KOPT-K1 (cell line): ENCODE measurements around the gene MAPK10.

Experiments used
- H3K27ac ChIP-seq: fragments of 200-600 bp; sonication (generic); 2 replicates; pipeline ENCODE4 v1.5.1; 2016; ENCODE audit warnings: antibody characterized with exemption, mild to moderate bottlenecking, low read depth, low read length; ENCODE audit not compliant: poor library complexity, severe bottlenecking
- H3K36me3 ChIP-seq: fragments of 200-600 bp; sonication (generic); 2 replicates; pipeline ENCODE4 v1.5.1; 2017; ENCODE audit warnings: antibody characterized with exemption, mild to moderate bottlenecking, low read length, moderate library complexity; ENCODE audit not compliant: insufficient read depth
- H3K9me3 ChIP-seq: fragments of 200-600 bp; sonication (generic); 2 replicates; pipeline ENCODE4 v1.5.1; 2017; ENCODE audit warnings: antibody characterized with exemption, low read length, mild to moderate bottlenecking; ENCODE audit not compliant: insufficient read depth, poor library complexity, severe bottlenecking

MAPK10 gene

GRCh38 chr4:86274642-86275041 lies 85.2 kb downstream of the MAPK10 start:
- no peak overlapping the region for H3K27ac ChIP-seq
- H3K9me3 ChIP-seq: no peaks in the 10 kb centered on the region
- H3K36me3 ChIP-seq: no peaks in the 10 kb centered on the region

- H3K27ac ChIP-seq: no peak overlapping the region
- H3K9me3 ChIP-seq: no peaks in the 10 kb centered on the region
- H3K36me3 ChIP-seq: no peaks in the 10 kb centered on the region
Measured at GRCh38 chr4:86272669-86273068, 87.2 kb downstream of the MAPK10 start.

- Histone ChIP-seq H3K9me3 (no peaks in the 10 kb centered on the region), H3K36me3 (no peaks in the 10 kb centered on the region), H3K27ac (no peak overlapping the region)
Measured at GRCh38 chr4:86271057-86271456, 88.8 kb downstream of the MAPK10 start.

DNA sequence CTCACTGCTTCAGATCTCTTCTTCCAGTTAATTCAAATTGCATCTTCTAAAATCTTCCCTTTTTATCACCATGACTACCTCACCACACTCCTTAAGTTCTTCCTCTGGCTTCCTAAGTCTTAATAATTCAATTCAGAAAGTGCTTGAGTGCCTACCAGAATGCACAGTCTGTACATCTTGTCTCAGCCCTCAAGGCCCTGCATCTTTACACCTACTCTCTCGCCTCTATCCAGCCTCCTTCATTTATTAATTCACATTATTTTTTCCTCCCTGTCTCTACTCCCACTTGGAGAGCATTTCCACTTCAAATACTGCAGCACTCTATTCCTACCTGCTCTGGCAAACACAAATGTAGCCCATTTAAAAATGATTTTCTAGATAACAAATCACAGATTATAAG lies 90.5 kb downstream of the MAPK10 start:
- H3K9me3 ChIP-seq: no peaks in the 10 kb centered on the region
- H3K27ac ChIP-seq: no peak overlapping the region
- no peaks in the 10 kb centered on the region for H3K36me3 ChIP-seq

- Histone ChIP-seq H3K9me3 (no peaks in the 10 kb centered on the region), H3K36me3 (no peaks in the 10 kb centered on the region), H3K27ac (no peak overlapping the region)
Measured at GRCh38 chr4:86264241-86264640, 95.6 kb downstream of the MAPK10 start.

- no peaks in the 10 kb centered on the region for H3K36me3 ChIP-seq
- no peaks in the 10 kb centered on the region for H3K9me3 ChIP-seq
- H3K27ac ChIP-seq: no peak overlapping the region
Measured at GRCh38 chr4:86261636-86262035, 98.2 kb downstream of the MAPK10 start.

DNA sequence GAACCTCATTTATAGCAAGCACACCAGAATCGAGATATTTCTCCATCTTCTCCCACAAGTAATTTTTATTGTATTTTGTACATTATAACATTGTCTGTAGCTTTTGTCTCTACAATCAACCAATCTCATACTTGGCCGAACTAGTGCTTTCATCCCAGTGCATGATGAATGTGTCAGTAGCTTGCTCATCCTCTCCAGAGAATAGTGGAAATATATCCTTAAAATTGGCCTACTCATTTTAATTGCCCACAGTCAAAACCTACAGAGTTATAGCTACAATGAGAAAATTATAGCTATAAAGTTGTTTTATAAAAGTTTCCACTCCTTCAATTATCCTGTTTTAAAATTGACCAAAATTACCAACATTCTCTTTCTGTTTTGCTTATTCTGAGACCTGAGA lies 103.8 kb downstream of the MAPK10 start:
- Histone ChIP-seq H3K9me3 (no peaks in the 10 kb centered on the region), H3K36me3 (no peaks in the 10 kb centered on the region), H3K27ac (no peak overlapping the region)

GRCh38 chr4:86250619-86251018 lies 109.2 kb downstream of the MAPK10 start:
- Histone ChIP-seq H3K27ac (no peak overlapping the region), H3K9me3 (no peaks in the 10 kb centered on the region), H3K36me3 (no peaks in the 10 kb centered on the region)

DNA sequence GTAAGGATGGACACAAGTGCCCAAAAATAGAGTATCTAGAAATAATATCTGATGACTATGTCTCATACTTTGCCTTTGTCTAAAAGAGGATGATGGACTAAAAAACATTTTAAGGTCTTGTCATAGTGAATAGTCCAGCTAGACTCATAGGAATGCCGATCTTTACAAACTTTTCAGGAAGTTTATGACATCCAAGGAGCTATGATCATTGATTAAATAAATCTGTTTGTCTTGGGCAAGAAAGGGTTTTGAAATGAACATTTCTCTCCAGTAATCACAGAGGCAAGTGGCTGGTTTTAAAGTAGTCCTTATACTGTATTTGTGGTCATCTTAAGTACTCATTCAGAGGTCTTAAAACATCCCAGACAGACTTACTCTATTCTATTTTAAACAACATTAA lies 109.8 kb downstream of the MAPK10 start:
- Histone ChIP-seq H3K27ac (no peak overlapping the region), H3K9me3 (no peaks in the 10 kb centered on the region), H3K36me3 (no peaks in the 10 kb centered on the region)

DNA sequence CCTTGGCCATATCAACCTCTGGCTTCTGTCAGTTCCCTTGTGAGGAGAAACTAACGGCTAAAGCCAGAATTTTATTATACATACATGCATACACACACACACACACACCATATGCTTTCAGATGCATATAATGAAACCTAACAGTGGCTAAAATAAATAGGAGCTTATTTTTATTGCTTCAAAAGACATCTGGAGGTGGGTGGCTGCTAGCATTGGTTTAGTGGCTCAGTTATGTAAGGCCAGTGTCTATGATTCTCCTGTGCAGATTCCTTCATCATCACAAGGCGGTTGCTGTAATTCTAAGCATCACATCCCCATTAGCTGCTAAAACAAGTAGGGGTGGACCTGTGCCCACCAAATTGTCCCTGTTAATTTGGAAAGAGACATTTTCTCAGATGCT lies 110.8 kb downstream of the MAPK10 start:
- no peak overlapping the region for H3K27ac ChIP-seq
- H3K9me3 ChIP-seq: no peaks in the 10 kb centered on the region

DNA sequence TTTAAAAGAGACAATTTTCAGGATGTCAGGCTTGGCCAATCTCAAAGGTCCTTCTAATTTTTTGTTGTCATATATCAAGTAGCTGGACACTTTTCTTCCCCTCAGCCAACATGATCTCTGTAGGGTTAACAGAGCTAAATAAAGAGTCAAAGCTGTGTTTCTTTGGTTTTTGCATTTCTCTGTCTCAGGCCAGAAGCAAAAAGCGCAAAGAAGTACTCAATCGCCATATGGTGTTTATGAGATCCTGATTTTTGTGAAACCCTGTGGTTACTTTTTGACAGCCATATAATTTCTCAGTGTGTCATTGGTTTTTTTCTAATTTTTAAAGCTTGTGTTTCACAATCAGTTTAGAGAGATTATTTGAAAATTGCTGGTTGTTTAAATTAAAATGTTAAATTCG lies 111.9 kb downstream of the MAPK10 start:
- Histone ChIP-seq H3K36me3 (no peaks in the 10 kb centered on the region), H3K9me3 (no peaks in the 10 kb centered on the region), H3K27ac (no peak overlapping the region)

More for the DNA sequence above, 110.8 kb downstream of the MAPK10 start:
- no peaks in the 10 kb centered on the region for H3K36me3 ChIP-seq

GRCh38 chr4:86247320-86247719 lies 112.5 kb downstream of the MAPK10 start:
- Histone ChIP-seq H3K36me3 (no peaks in the 10 kb centered on the region), H3K9me3 (no peaks in the 10 kb centered on the region), H3K27ac (no peak overlapping the region)

GRCh38 chr4:86243750-86244149 lies 116.1 kb downstream of the MAPK10 start:
- no peak overlapping the region for H3K27ac ChIP-seq
- H3K9me3 ChIP-seq: no peaks in the 10 kb centered on the region
- no peaks in the 10 kb centered on the region for H3K36me3 ChIP-seq

DNA sequence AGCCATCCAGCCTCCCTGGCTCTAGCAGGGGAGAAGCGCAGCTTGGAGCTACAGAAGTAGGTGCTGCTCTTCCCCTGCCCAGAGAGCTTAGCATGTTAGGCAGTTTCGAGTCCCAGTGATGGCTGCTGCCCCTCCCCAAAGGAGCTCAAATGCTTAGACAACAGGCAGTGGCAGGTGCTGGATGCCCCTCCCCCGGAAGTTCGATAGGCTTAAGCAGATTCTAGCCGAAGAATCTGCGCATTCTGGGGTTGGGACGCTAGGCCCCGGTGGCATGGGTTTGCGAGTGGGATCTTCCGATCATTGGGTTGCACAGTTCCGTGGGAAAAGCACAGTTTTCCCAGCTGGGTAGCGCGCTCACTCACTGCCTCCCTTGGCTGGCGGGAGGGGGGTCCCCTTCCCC lies 117.2 kb downstream of the MAPK10 start:
- H3K36me3 ChIP-seq: no peaks in the 10 kb centered on the region
- H3K9me3 ChIP-seq: no peaks in the 10 kb centered on the region
- no peak overlapping the region for H3K27ac ChIP-seq

GRCh38 chr4:86235549-86235948 lies 124.3 kb downstream of the MAPK10 start:
- no peaks in the 10 kb centered on the region for H3K9me3 ChIP-seq
- H3K36me3 ChIP-seq: no peaks in the 10 kb centered on the region

GRCh38 chr4:86233681-86234080 lies 126.2 kb downstream of the MAPK10 start:
- Histone ChIP-seq H3K9me3 (no peaks in the 10 kb centered on the region), H3K27ac (no peak overlapping the region), H3K36me3 (no peaks in the 10 kb centered on the region)

More at GRCh38 chr4:86235549-86235948, 124.3 kb downstream of the MAPK10 start:
- H3K27ac ChIP-seq: no peak overlapping the region

GRCh38 chr4:86233090-86233489 lies 126.8 kb downstream of the MAPK10 start:
- Histone ChIP-seq H3K36me3 (no peaks in the 10 kb centered on the region), H3K27ac (no peak overlapping the region), H3K9me3 (no peaks in the 10 kb centered on the region)
